GM12873 (cell line): Measurements from ENCODE around the gene CABLES1.

Source experiments
- TF ChIP-seq, protein P1 (sequence below): IDR thresholded peaks from 2 replicates; pipeline ENCODE4 v1.5.1; 2012; ENCODE audit warnings: low read depth, mild to moderate bottlenecking, moderate library complexity, low read length, control low read depth; ENCODE audit not compliant: insufficient read depth; ENCODE audit errors: missing control alignments

CABLES1 gene

DNA sequence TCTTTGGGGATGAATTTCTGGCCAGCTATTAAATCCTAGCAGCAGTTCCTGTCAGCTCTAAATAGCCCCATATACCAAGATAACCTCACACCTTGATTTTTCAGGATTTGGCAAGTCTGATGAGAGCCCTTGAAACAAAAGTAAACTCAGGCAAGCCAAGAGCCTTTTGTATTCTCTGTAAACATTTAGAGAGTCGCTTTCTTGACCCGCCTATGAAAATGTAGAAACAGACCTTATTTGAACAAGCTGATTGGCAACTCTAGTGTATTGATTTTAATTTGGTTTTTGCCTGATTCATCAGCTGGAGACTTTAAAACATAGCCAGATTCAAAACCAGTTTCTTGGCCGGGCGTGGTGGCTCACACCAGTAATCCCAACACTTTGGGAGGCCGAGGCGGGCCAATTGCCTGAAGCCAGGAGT lies 43.4 kb downstream of the CABLES1 start:
- TF ChIP-seq, protein P1, sequence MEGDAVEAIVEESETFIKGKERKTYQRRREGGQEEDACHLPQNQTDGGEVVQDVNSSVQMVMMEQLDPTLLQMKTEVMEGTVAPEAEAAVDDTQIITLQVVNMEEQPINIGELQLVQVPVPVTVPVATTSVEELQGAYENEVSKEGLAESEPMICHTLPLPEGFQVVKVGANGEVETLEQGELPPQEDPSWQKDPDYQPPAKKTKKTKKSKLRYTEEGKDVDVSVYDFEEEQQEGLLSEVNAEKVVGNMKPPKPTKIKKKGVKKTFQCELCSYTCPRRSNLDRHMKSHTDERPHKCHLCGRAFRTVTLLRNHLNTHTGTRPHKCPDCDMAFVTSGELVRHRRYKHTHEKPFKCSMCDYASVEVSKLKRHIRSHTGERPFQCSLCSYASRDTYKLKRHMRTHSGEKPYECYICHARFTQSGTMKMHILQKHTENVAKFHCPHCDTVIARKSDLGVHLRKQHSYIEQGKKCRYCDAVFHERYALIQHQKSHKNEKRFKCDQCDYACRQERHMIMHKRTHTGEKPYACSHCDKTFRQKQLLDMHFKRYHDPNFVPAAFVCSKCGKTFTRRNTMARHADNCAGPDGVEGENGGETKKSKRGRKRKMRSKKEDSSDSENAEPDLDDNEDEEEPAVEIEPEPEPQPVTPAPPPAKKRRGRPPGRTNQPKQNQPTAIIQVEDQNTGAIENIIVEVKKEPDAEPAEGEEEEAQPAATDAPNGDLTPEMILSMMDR, result no peak

GRCh38 chr18:23179416-23179815 lies 44.1 kb downstream of the CABLES1 start:
- TF ChIP-seq, protein P1, result no peak

DNA sequence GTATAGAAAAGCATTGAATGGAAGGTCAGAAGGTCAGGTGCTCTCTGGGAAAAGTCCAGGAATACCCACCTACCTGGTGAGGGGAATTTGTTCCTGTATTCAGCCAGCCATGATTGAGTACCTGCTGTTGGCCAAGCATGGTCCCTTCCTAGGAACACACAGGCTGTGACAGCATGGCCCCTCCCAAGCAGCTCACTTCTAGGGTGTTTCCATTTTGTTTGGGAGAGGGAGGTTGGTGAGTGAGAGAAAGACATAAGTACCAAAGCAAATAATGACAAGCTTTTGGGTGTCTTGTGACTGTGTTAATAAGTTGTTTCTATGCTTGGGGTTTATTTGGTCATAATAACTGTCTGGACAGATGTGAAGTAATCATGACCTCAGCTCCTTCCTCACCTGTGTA lies 46.3 kb downstream of the CABLES1 start:
- TF ChIP-seq, protein P1, result no peak

GRCh38 chr18:23182606-23183005 lies 47.3 kb downstream of the CABLES1 start:
- TF ChIP-seq, protein P1, result no peak

DNA sequence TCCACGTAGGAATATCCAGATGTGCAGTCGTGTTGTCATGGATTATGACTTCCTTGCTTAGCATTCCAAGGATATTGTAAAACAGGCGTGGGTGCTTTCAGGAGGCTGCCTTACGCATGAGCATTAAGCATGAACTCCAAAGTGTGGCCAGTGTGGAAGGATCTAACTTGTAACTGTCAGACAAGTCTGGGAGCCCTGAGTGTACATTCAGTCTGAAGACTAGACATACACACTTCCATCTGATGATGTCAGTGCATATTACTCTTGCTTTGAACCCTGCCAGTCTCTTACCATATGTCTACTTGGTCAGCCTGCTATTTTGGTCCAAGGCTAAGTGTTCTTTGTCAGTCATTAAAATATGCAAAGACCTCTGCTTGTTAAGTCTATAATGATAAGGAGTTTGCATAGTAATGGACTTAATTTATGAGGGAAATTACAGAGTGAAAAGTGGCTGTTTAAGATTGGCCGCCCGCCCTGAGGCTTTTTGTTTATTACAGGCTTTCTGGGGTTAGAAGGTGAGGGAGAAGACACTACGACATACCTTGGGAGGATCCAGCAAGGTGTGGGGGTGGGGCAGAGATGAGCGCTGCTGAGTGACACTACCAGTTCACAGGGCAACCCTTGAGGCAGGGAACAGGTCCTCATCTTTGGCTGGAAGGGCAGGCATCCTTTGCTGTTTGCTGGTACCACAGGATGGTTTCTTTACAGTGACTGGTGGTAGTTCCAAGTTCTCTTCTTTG lies 48.3 kb downstream of the CABLES1 start:
- TF ChIP-seq, protein P1, result no peak

DNA sequence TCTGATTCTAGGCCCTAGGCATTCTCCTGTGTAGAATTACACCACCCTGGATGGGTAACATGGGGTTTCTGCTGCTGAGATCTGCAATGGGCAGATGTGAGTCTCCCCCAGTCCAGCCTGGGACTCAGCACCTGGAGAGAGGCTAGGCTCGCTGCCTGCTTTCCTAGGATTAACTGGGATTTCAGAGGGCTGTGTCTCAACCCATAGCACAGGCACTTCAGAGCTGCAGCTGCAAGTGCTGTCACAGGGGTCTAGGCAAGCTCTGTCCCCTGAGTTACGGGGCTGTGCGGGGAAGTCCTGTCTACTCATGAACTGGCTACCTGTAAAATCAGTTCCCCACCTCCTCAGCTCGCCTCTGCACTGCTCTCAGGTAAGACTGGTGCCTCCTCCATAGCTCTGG lies 51.5 kb downstream of the CABLES1 start:
- TF ChIP-seq, protein P1, result no peak

GRCh38 chr18:23188068-23188760 lies 52.9 kb downstream of the CABLES1 start:
- TF ChIP-seq, protein P1, result no peak
